Small intestine (tissue), 7 donors: Measurements from ENCODE around the gene NUP214. TPM values are rescaled to one million over a fixed set of nuclear protein-coding genes. Genes with fewer than 3 reads are reported as not detected.
"Not testable (repeated sequence)": the region's sequence is repeated elsewhere in the genome, so short reads cannot be mapped to it uniquely, and the experiment has no call there.

ENCODE experiments used
- DNase-seq, 2 donors: peaks; one replicate each; pipeline versions ENCODE4 v3.0.0 to v3.0.0-alpha.2; 2013
- FAIRE-seq: peaks from 2 replicates; lab custom pipeline; 2012; peaks lifted over from hg19 to GRCh38; lab: Jason Lieb, UNC
- H3K27ac ChIP-seq, 3 donors: one replicate each; pipeline ENCODE4 v1.5.1; 2013; ENCODE audit warnings: low read length in 2 of 3, mild to moderate bottlenecking in 2 of 3, control low read depth in 1 of 3, inconsistent platforms in 1 of 3, low read depth in 1 of 3, moderate library complexity in 1 of 3
- H3K27me3 ChIP-seq, 3 donors: one replicate each; pipeline ENCODE4 v1.6.1; 2013; ENCODE audit warnings: low read length in 3 of 3, inconsistent platforms in 1 of 3; ENCODE audit not compliant: control insufficient read depth in 3 of 3, insufficient read depth in 3 of 3
- H3K36me3 ChIP-seq, 3 donors: one replicate each; pipeline ENCODE4 v1.6.1; 2013; ENCODE audit warnings: low read length in 3 of 3, inconsistent platforms in 1 of 3, low read depth in 1 of 3, mild to moderate bottlenecking in 1 of 3, moderate library complexity in 1 of 3; ENCODE audit not compliant: control insufficient read depth in 3 of 3, insufficient read depth in 2 of 3
- H3K4me1 ChIP-seq, 3 donors: one replicate each; pipeline ENCODE4 v1.6.1; 2013; ENCODE audit warnings: low read length in 2 of 3, inconsistent platforms in 1 of 3, low read depth in 1 of 3, mild to moderate bottlenecking in 1 of 3, moderate library complexity in 1 of 3; ENCODE audit not compliant: control insufficient read depth in 3 of 3, insufficient read depth in 2 of 3
- H3K4me3 ChIP-seq, 3 donors: one replicate each; pipeline ENCODE4 v1.5.1; 2013; ENCODE audit warnings: low read length in 3 of 3, control low read depth in 1 of 3, inconsistent platforms in 1 of 3, low read depth in 1 of 3, mild to moderate bottlenecking in 1 of 3, moderate library complexity in 1 of 3
- H3K9me3 ChIP-seq, 2 donors: one replicate each; pipeline ENCODE4 v1.6.1; 2013; ENCODE audit warnings: low read depth in 1 of 2, low read length in 1 of 2; ENCODE audit not compliant: control insufficient read depth in 2 of 2, insufficient read depth in 1 of 2
- WGBS, 3 donors: extraction: QIAGEN DNeasy Blood & Tissue Kit; methylation state at CpG; one replicate each; pipeline ENCODE4 v1.1.7; 2013; 5-methylcytosine and 5-hydroxymethylcytosine counted together
- polyA plus RNA-seq, 4 donors: library from polyadenylated mRNA; stranded (reverse) in 3 of 4; unstranded in 1 of 4; fragments of 200-250 nt in 3 of 4; fragments of 120-200 nt in 1 of 4; gene quantifications; one replicate each; pipeline versions ENCODE4 v1.2.1 to v1.2.3, GENCODE V29; 2013
- donor health status: healthy with polysubstance abuse.
- donor health status: control.
- donor health status: control.
- donor health status: Bipolar disorder and iron deficiency.
- donor health status: healthy.

Gene NUP214
- polyA plus RNA-seq, 4 donors, result 16.7 to 49.7 (median 37.3) TPM

DNA sequence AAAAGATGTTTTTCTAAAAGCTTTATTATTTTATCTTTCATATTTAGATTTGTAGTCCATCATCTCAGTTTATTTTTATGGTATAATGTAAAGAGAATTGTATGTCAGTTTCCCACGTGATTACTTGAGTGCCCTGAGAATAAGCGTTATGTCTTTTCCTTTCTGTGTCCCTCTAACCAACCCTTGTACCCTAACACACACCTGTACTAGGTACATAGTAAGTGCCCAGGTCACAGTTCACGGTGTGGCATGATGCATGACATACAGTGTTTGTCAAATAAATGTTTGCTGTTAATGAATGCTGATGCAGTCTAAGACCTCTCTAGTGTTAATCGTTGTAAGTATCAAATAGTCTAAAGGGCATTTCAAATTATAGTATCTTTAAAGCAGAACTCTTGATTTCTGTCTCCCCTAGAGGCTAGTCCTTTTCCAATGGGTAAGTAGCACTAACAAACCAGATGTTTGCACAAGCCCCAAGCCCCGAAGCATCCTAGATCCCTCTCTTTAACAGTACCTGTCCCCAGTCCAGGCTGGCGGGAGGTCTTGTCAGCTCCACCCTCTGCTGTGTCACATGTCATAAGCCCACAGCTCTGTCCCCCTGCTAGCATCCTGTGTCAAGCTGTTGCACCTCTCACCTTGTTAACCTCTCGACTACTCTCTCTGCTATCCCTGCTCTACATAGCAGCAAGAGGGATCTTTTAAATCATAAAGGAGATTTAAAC lies 23.7 kb downstream of the NUP214 start:
- no peak overlapping the region for H3K4me3 ChIP-seq
- 81 to 87% (median 81%) methylated on average over 7 of the region's 7 CpGs for WGBS, 3 donors
- no peak overlapping the region for H3K27ac ChIP-seq
- no peaks in the 10 kb centered on the region for H3K4me1 ChIP-seq
- no peaks in the 10 kb centered on the region for H3K9me3 ChIP-seq
- H3K27me3 ChIP-seq, result no peaks in the 10 kb centered on the region
- H3K36me3 ChIP-seq, result peaks cover 19 to 64% (median 50%) of the 10 kb centered on the region in 3 donors
- DNase-seq (no peak), FAIRE-seq (no peak)

DNA sequence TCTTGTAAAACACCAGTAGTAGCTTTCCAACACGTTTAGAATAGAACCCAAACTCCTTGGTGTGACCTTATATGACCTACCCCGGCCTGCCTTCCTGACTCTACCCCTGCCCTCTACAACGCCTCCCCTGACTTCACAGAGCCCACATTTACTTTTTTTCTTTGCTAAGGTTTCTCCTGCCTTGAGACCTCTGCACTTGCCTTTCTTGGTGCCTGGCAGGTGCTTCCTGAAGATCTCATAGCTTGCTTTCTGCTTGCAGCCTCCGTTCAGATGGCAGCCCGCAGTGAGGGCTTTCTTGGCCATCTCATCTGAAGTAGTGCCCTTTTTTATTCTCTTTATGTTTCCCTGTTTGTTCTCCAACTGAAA lies 24.3 kb downstream of the NUP214 start:
- Histone ChIP-seq H3K4me1 (no peaks in the 10 kb centered on the region), H3K27me3 (no peaks in the 10 kb centered on the region), H3K9me3 (no peaks in the 10 kb centered on the region), H3K4me3 (no peak overlapping the region), H3K27ac (no peak overlapping the region), H3K36me3 (peaks cover 17 to 59% (median 50%) of the 10 kb centered on the region in 3 donors)
- DNase-seq (no peak), FAIRE-seq (no peak)
- 61 to 77% (median 76%) methylated on average over 5 of the region's 5 CpGs for WGBS, 3 donors

DNA sequence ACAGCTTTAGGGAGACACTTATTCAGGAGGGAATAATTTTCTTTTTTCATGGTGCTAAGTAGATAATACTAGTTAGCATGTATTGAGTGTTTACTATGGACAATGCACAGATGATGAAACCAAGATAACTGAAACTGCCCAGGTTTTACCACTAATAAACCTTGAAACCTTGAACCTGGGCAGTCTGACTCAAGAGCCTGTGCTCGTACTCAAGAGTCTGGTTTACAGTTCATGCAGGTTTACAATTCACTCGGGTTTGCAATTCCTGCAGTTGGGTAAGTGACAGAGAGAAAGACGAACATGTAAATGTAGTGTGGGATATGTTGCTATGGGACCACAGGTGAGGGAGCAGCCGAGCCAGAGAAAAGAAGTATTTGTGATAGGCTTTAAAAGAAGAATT lies 28.2 kb downstream of the NUP214 start:
- no peak overlapping the region for H3K27ac ChIP-seq
- no peaks in the 10 kb centered on the region for H3K27me3 ChIP-seq
- no peaks in the 10 kb centered on the region for H3K9me3 ChIP-seq
- 84 to 92% (median 91%) methylated on average over 4 of the region's 4 CpGs for WGBS, 3 donors
- no peak overlapping the region for H3K4me3 ChIP-seq
- H3K4me1 ChIP-seq, result no peaks in the 10 kb centered on the region
- peak in 1 of 2 donors; percentile 45 for DNase-seq
- FAIRE-seq, result no peak
- H3K36me3 ChIP-seq, result peaks cover 11 to 45% (median 35%) of the 10 kb centered on the region in 3 donors

DNA sequence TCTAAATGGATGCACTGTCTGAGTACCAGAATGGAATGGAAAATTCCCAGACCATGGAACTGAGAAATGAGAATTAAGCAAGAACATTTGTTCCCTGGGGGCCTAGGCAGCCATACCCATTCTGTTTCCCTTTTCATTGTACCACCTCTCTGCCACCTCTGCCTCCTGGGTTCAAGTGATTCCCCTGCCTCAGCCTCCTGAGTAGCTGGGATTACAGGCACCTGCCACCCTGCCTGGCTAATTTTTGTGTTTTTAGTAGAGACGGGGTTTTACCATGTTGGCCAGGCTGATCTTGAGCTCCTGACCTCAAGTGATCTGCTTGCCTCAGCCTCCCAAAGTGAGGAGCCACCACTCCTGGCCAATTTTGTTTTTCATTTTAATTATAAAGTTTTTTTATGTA lies 33.3 kb downstream of the NUP214 start:
- H3K4me3 ChIP-seq, H3K9me3 ChIP-seq, H3K27me3 ChIP-seq, FAIRE-seq, DNase-seq, H3K27ac ChIP-seq, H3K4me1 ChIP-seq: not testable (repeated sequence)
- WGBS, 3 donors, result 88 to 100% (median 89%) methylated on average over 1 of the region's 1 CpG
- H3K36me3 ChIP-seq, result peaks cover 12 to 47% (median 15%) of the 10 kb centered on the region in 3 donors

DNA sequence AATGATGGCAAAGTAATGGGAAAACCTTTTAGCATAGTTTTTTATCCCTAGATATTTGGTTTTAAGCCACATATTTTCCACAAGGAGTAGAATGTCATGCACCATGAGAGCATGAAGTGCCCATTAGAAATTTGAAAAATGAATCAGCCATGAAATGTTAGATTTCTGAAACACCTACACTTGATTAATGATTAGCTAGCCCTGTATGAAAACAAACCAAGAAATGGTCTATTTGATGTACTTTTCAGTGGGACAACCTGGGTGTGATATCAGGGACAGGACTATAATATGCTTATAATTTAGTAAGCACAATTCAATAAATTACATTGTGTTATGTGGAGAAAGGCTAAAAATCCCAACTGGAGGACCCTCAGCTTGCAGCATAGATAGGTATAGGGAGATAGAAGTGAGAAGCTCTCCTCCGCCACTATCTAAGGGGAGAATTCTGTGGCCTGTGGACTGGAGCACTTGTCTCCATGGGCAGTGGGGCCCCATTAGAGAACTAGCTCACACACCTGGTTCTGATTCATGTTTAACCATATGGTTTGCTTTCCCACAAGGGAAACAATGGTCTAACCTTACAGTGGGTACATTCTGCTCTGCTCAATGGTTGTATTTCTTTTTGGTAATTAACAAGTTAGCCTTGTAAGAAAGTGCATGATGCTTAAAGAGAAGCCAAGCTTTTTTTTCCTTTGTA lies 35.2 kb downstream of the NUP214 start:
- H3K4me1 ChIP-seq, result no peaks in the 10 kb centered on the region
- DNase-seq (no peak), FAIRE-seq (no peak)
- no peak overlapping the region for H3K4me3 ChIP-seq
- no peaks in the 10 kb centered on the region for H3K9me3 ChIP-seq
- H3K27ac ChIP-seq, result no peak overlapping the region
- WGBS, 3 donors, result 96 to 100% (median 98%) methylated on average over 1 of the region's 1 CpG
- H3K27me3 ChIP-seq, result no peaks in the 10 kb centered on the region
- H3K36me3 ChIP-seq, result peaks cover 12 to 43% (median 17%) of the 10 kb centered on the region in 3 donors

DNA sequence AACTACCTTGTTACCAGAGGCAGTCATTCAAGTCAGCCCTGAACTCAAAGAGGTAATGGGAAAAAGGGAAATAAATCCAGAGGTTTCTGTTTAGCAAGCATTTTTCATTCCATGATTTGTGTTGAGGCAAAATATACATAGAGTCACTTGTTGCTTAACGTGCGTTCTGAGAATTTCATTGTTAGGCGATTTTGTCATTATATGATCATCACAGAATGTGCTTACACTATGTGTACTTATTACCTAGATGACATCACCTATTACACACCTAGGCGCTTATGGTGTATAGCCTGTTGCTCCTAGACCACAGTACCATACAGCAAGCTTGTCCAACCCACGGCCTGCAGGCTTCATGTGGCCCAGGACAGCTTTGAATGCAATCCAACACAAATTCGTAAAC lies 36.2 kb downstream of the NUP214 start:
- FAIRE-seq, result no peak
- peaks cover 12 to 43% (median 17%) of the 10 kb centered on the region in 3 donors for H3K36me3 ChIP-seq
- H3K27me3 ChIP-seq, result no peaks in the 10 kb centered on the region
- no peak overlapping the region for H3K4me3 ChIP-seq
- no peak overlapping the region for H3K27ac ChIP-seq
- H3K9me3 ChIP-seq, result no peaks in the 10 kb centered on the region
- 92 to 93% (median 92%) methylated on average over 6 of the region's 6 CpGs for WGBS, 3 donors
- H3K4me1 ChIP-seq, result no peaks in the 10 kb centered on the region
- no peak for DNase-seq

DNA sequence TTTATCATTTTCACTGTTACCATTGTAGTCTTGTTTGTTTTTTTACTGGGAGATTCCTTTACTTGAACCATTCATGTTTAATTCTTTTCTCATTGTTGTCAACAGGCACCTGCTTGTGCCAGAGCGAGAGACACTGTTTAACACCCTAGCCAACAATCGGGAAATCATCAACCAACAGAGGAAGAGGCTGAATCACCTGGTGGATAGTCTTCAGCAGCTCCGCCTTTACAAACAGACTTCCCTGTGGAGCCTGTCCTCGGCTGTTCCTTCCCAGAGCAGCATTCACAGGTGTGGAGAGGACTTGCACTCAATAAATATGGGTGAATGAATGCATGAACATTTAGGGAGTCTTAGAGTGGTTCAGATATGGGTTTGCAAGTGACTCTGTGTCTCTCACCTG lies 37.5 kb downstream of the NUP214 start:
- WGBS, 3 donors, result 91 to 95% (median 93%) methylated on average over 4 of the region's 4 CpGs
- no peak overlapping the region for H3K27ac ChIP-seq
- DNase-seq (no peak), FAIRE-seq (no peak)
- no peak overlapping the region for H3K4me3 ChIP-seq
- H3K27me3 ChIP-seq, result no peaks in the 10 kb centered on the region
- peaks cover 9 to 34% (median 17%) of the 10 kb centered on the region in 3 donors for H3K36me3 ChIP-seq
- no peaks in the 10 kb centered on the region for H3K9me3 ChIP-seq
- no peaks in the 10 kb centered on the region for H3K4me1 ChIP-seq

DNA sequence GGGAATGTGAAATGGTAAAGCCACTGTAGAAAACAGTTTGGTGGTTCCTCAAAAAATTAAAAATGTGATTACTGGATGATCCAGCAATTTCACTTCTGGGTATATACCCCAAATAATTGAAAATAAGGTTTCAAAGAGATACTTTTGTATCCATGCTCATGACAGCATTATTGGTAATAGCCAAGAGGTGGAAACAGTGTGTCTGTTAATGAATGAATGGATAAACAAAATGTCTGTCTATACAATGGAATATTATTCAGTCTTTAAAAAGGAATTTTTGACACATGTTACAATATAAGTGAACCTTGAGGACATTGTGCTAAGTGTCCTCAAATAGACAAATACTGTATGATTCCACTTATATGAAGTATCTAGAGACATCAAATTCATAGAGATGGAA lies 40.1 kb downstream of the NUP214 start:
- FAIRE-seq (no peak), DNase-seq (no peak)
- no peaks in the 10 kb centered on the region for H3K4me1 ChIP-seq
- no peaks in the 10 kb centered on the region for H3K27me3 ChIP-seq
- peaks cover 9 to 24% (median 16%) of the 10 kb centered on the region in 3 donors for H3K36me3 ChIP-seq
- H3K9me3 ChIP-seq, result no peaks in the 10 kb centered on the region
- H3K4me3 ChIP-seq, result no peak overlapping the region
- H3K27ac ChIP-seq, result no peak overlapping the region
